ENCODE results near the gene MUC4. TPM values are rescaled to one million over a fixed set of nuclear protein-coding genes. Genes with fewer than 3 reads are reported as not detected.

Gene MUC4
- total and polyA plus RNA-seq, 9 of the 15 experiments (the other 6 are each of a cell fraction or from before 2014, with no cell fraction given), result under 0.01 to 0.21 (median 0.10) TPM; not detected in 4

DNA sequence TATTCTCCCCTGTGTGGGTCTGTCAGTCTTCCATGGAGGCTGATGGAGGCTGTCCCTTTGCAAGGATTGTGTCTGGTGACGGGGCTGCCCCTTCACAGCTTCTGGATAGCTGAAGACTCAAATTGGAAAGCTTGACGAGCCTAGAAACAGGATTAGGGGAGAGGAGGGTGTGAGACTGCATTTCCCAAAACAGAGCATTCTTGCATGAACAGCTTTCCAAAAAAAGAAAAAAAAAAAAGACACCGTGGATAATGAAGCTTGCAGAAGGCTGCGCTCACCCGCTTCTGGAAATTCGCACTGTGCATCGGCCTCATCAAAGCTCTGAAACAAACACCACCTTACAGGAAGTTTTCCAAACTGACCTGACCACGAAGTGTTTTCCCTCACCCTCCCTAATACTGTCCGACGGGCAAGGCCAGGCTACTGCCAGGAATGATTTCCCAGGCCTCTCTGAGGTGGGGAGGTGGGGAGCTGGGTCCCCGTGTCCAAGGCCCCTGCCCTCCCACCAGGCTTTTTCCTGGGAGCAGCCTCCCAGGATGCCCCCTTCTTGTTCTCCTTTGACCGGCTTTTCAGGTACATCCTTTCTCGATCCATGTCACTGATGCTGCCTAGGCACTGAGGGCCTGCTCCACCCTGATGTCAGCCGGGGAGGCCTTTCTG lies 24.9 kb upstream of the MUC4 start (continued):
- no peak for TF ChIP-seq ZFX (CRISPR knock-in tag; IDR thresholded peaks at IDR 0.05)
- no peak for TF ChIP-seq RBM39 (optimal IDR thresholded peaks at IDR 0.05; ENCODE audit: low read depth, low read length)
- TF ChIP-seq MEF2A (IDR thresholded peaks at IDR 0.05; ENCODE audit: control insufficient read depth, low read depth, low read length), result no peak
- TF ChIP-seq RBM22 (IDR thresholded peaks at IDR 0.05; ENCODE audit: low read depth, low read length, poor library complexity, severe bottlenecking), result no peak
- TF ChIP-seq GATAD2B (IDR thresholded peaks at IDR 0.05; ENCODE audit: borderline replicate concordance), result no peak
- no peak for TF ChIP-seq ADNP (tag; IDR thresholded peaks at IDR 0.05)
- TF ChIP-seq, protein P1, sequence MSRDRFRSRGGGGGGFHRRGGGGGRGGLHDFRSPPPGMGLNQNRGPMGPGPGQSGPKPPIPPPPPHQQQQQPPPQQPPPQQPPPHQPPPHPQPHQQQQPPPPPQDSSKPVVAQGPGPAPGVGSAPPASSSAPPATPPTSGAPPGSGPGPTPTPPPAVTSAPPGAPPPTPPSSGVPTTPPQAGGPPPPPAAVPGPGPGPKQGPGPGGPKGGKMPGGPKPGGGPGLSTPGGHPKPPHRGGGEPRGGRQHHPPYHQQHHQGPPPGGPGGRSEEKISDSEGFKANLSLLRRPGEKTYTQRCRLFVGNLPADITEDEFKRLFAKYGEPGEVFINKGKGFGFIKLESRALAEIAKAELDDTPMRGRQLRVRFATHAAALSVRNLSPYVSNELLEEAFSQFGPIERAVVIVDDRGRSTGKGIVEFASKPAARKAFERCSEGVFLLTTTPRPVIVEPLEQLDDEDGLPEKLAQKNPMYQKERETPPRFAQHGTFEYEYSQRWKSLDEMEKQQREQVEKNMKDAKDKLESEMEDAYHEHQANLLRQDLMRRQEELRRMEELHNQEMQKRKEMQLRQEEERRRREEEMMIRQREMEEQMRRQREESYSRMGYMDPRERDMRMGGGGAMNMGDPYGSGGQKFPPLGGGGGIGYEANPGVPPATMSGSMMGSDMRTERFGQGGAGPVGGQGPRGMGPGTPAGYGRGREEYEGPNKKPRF (IDR thresholded peaks at IDR 0.05; ENCODE audit: low read depth, low read length), result no peak
- TF ChIP-seq TAL1 (IDR thresholded peaks at IDR 0.05), result no peak
- TF ChIP-seq LCOR (CRISPR knock-in tag; IDR thresholded peaks at IDR 0.05), result no peak
- TF ChIP-seq ARID2 (IDR thresholded peaks at IDR 0.05), result no peak
- TF ChIP-seq SMARCC2 (IDR thresholded peaks at IDR 0.05; ENCODE audit: low read depth), result no peak
- TF ChIP-seq ZNF699 (CRISPR knock-in tag; IDR thresholded peaks at IDR 0.05; ENCODE audit: insufficient replicate concordance), result no peak

Measured in K562 (cell line).